Smooth muscle cell (in vitro differentiated cells): Measurements from ENCODE around the gene GRIK4. TPM values are rescaled to one million over a fixed set of nuclear protein-coding genes. Genes with fewer than 3 reads are reported as not detected.

Experiments used
- DNase-seq: peaks from one replicate; lab custom pipeline; 2025; ENCODE audit not compliant: unreplicated experiment; lab: John Stamatoyannopoulos, UW
- H2AFZ ChIP-seq: fragments of 200-600 bp; sonication (generic); 2 replicates; pipeline ENCODE4 v1.6.0; 2016; ENCODE audit warnings: antibody characterized with exemption, low read depth, mild to moderate bottlenecking
- H3F3A ChIP-seq: fragments of 200-600 bp; sonication (generic); 2 replicates; pipeline ENCODE4 v1.6.0; 2017; ENCODE audit warnings: antibody characterized with exemption, low read depth
- H3K27ac ChIP-seq: fragments of 200-600 bp; sonication (generic); 2 replicates; pipeline ENCODE4 v1.5.1; 2016; ENCODE audit warnings: low read depth, mild to moderate bottlenecking
- H3K27me3 ChIP-seq: fragments of 200-600 bp; sonication (generic); 2 replicates; pipeline ENCODE4 v1.6.1; 2016; ENCODE audit warnings: low read depth, mild to moderate bottlenecking
- H3K36me3 ChIP-seq: fragments of 200-600 bp; sonication (generic); 2 replicates; pipeline ENCODE4 v1.5.1; 2016; ENCODE audit warnings: low read depth
- H3K4me1 ChIP-seq: fragments of 200-600 bp; sonication (generic); 2 replicates; pipeline ENCODE4 v1.5.1; 2016; ENCODE audit warnings: low read depth
- H3K4me2 ChIP-seq: fragments of 200-600 bp; sonication (generic); 2 replicates; pipeline ENCODE4 v1.6.0; 2016; ENCODE audit warnings: mild to moderate bottlenecking
- H3K4me3 ChIP-seq: fragments of 200-600 bp; sonication (generic); 2 replicates; pipeline ENCODE4 v1.5.1; 2016; ENCODE audit warnings: mild to moderate bottlenecking
- H3K79me2 ChIP-seq: fragments of 200-600 bp; sonication (generic); 2 replicates; pipeline ENCODE4 v1.6.0; 2016; ENCODE audit warnings: low read depth, mild to moderate bottlenecking
- H3K9ac ChIP-seq: fragments of 200-600 bp; sonication (generic); 2 replicates; pipeline ENCODE4 v1.6.0; 2016; ENCODE audit warnings: low read depth
- H3K9me3 ChIP-seq: fragments of 200-600 bp; sonication (generic); replicated peaks from 2 replicates; pipeline ENCODE4 v1.5.1; 2016; ENCODE audit warnings: low read depth
- H4K20me1 ChIP-seq: fragments of 200-600 bp; sonication (generic); 2 replicates; pipeline ENCODE4 v1.6.0; 2016; ENCODE audit warnings: low read depth
- CTCF ChIP-seq: fragments of 200-600 bp; sonication (generic); IDR thresholded peaks from 2 replicates; pipeline ENCODE4 v1.5.1; 2017; ENCODE audit warnings: borderline replicate concordance, mild to moderate bottlenecking, antibody characterized with exemption; ENCODE audit not compliant: insufficient read depth, poor library complexity, severe bottlenecking
- WGBS: methylation state at CpG from one replicate; pipeline ENCODE4 v1.1.7; 2016; ENCODE audit warnings: low lambda C conversion rate; 5-methylcytosine and 5-hydroxymethylcytosine counted together
- polyA plus RNA-seq: library from polyadenylated mRNA; unstranded; fragments of >200 nt; fragmentation: Nextera tagmentation; extraction: Ambion mirVana; gene quantifications from 2 replicates; pipeline ENCODE4 v1.2.1, GENCODE V29; 2016
- total RNA-seq: library from RNA; depleted of rRNA; stranded (reverse); fragments of >200 nt; gene quantifications from 2 replicates; pipeline ENCODE4 v1.2.3, GENCODE V29; 2014

GRIK4 gene
- total and polyA plus RNA-seq, 2 experiments from 2014 or later = not detected

DNA sequence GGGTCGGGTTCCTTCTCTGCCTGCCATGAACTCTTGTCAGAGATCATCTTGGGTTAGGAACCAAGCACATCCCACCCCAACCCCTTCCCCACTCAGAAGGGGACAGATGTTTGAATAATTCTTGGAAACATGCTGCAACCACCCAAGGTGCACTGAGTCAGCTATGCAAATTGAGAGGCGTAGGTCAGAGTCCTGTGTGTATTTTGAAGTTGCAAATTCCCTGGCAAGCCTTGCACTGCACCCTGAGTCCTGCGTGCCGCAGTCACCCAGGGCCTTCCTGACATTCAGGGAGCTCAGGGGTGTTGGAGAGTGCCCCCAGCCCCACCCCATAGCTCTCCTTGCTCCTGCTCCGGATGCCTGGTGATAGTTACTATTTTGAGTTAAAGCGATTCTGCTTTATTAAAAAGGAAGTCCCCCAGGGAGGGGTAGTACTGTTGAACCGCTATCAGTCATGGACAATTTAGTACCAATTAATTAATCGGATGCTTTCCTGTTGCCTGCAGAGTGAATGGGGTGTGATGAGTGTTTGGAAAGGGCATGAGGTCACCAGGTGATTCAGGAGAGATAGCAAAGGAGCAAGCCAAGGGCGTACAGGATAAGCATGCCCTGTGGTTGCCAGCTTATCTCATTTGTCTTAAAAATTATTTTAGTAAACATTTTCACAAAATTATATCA lies 123.7 kb downstream of the GRIK4 start:
- TF ChIP-seq CTCF = no peak
- Histone ChIP-seq H3K36me3 (no peaks in the 10 kb centered on the region), H3K4me3 (no peak overlapping the region), H3K27me3 (peaks cover 10% of the 10 kb centered on the region), H3K79me2 (no peaks in the 10 kb centered on the region), H3K9ac (no peak overlapping the region), H3F3A (no peaks in the 10 kb centered on the region), H3K4me1 (no peaks in the 10 kb centered on the region), H2AFZ (no peak overlapping the region), H3K9me3 (no peaks in the 10 kb centered on the region), H3K4me2 (no peak overlapping the region), H4K20me1 (no peaks in the 10 kb centered on the region), H3K27ac (no peak overlapping the region)
- no peak for DNase-seq
- WGBS = 80% methylated on average over 9 of the region's 9 CpGs

- H3K9ac ChIP-seq = no peak overlapping the region
These were observed 125.6 kb downstream of the GRIK4 start for GRCh38 chr11:120637131-120637530.

GRCh38 chr11:120642196-120642894 lies 130.8 kb downstream of the GRIK4 start:
- peaks cover 8% of the 10 kb centered on the region for H3K4me1 ChIP-seq
- no peaks in the 10 kb centered on the region for H4K20me1 ChIP-seq
- H3K9me3 ChIP-seq = no peaks in the 10 kb centered on the region
- H3F3A ChIP-seq = no peaks in the 10 kb centered on the region
- WGBS = 92% methylated on average over 10 of the region's 10 CpGs
- peaks cover 53% of the 10 kb centered on the region for H3K27me3 ChIP-seq
- H3K9ac ChIP-seq = no peak overlapping the region
- no peaks in the 10 kb centered on the region for H3K79me2 ChIP-seq
- no peak overlapping the region for H3K4me3 ChIP-seq
- TF ChIP-seq CTCF = no peak
- H3K4me2 ChIP-seq = no peak overlapping the region
- no peak overlapping the region for H3K27ac ChIP-seq
- DNase-seq = no peak
- no peak overlapping the region for H2AFZ ChIP-seq
- H3K36me3 ChIP-seq = no peaks in the 10 kb centered on the region

More at GRCh38 chr11:120637131-120637530, 125.6 kb downstream of the GRIK4 start:
- H3K79me2 ChIP-seq = no peaks in the 10 kb centered on the region
- H3K4me1 ChIP-seq = no peaks in the 10 kb centered on the region
- no peaks in the 10 kb centered on the region for H3K9me3 ChIP-seq
- H3F3A ChIP-seq = no peaks in the 10 kb centered on the region
- H2AFZ ChIP-seq = no peak overlapping the region
- 79% methylated on average over 6 of the region's 6 CpGs for WGBS
- peaks cover 15% of the 10 kb centered on the region for H3K27me3 ChIP-seq
- no peak overlapping the region for H3K4me3 ChIP-seq
- no peaks in the 10 kb centered on the region for H3K36me3 ChIP-seq
- no peak for TF ChIP-seq CTCF
- no peaks in the 10 kb centered on the region for H4K20me1 ChIP-seq
- DNase-seq = no peak
- no peak overlapping the region for H3K27ac ChIP-seq
- H3K4me2 ChIP-seq = no peak overlapping the region
